Lung (tissue), 12 donors: ENCODE measurements around the gene LACRT. TPM values are rescaled to one million over a fixed set of nuclear protein-coding genes. Genes with fewer than 3 reads are reported as not detected.

Experiments
- ATAC-seq: fragments of 200-7000 bp; cut with Tn5 transposase; one replicate; pipeline ENCODE4 v1.9.1; 2020; ENCODE audit warnings: moderate number of reproducible peaks; ENCODE audit not compliant: insufficient read depth, low FRiP score
- DNase-seq, 3 donors: peaks; one replicate each; pipeline ENCODE4 v3.0.0-alpha.2; 2013 to 2017
- H3K27ac ChIP-seq, 2 donors: one replicate each; pipeline ENCODE4 v1.5.1; 2013; ENCODE audit warnings: mild to moderate bottlenecking in 2 of 2, moderate library complexity in 2 of 2, control low read depth in 1 of 2, inconsistent platforms in 1 of 2, low read depth in 1 of 2, low read length in 1 of 2
- H3K27me3 ChIP-seq, 3 donors: one replicate each; pipeline ENCODE4 v1.5.1; 2013; ENCODE audit warnings: low read length in 2 of 3; ENCODE audit not compliant: control insufficient read depth in 3 of 3, insufficient read depth in 3 of 3
- H3K36me3 ChIP-seq, 4 donors: one replicate each; pipeline ENCODE4 v1.5.1; 2013; ENCODE audit warnings: low read length in 4 of 4, mild to moderate bottlenecking in 1 of 4, moderate library complexity in 1 of 4; ENCODE audit not compliant: control insufficient read depth in 4 of 4, insufficient read depth in 4 of 4
- H3K4me1 ChIP-seq, 5 donors: one replicate each; pipeline ENCODE4 v1.5.1; 2013; ENCODE audit warnings: low read length in 5 of 5, mild to moderate bottlenecking in 2 of 5, moderate library complexity in 1 of 5; ENCODE audit not compliant: control insufficient read depth in 5 of 5, insufficient read depth in 5 of 5
- H3K4me3 ChIP-seq: one replicate; pipeline ENCODE4 v1.5.1; 2013; ENCODE audit warnings: mild to moderate bottlenecking, control low read depth, moderate library complexity
- H3K9ac ChIP-seq, 2 donors: one replicate each; pipeline ENCODE4 v1.5.1; 2013; ENCODE audit warnings: low read length in 2 of 2, control low read depth in 1 of 2; ENCODE audit not compliant: insufficient read depth in 1 of 2
- H3K9me3 ChIP-seq, 4 donors: one replicate each; pipeline ENCODE4 v1.5.1; 2013; ENCODE audit warnings: low read length in 3 of 4, mild to moderate bottlenecking in 1 of 4, moderate library complexity in 1 of 4; ENCODE audit not compliant: control insufficient read depth in 4 of 4, insufficient read depth in 3 of 4
- CTCF ChIP-seq: IDR thresholded peaks from 2 replicates; pipeline ENCODE4 v1.5.1; 2012; ENCODE audit warnings: mild to moderate bottlenecking; ENCODE audit errors: control extremely low read depth, extremely low read depth
- WGBS, 2 donors: extraction: QIAGEN DNeasy Blood & Tissue Kit; methylation state at CpG; one replicate each; pipeline ENCODE4 v1.1.7; 2013; 5-methylcytosine and 5-hydroxymethylcytosine counted together
- polyA plus RNA-seq, 2 donors: library from polyadenylated mRNA; stranded (reverse); fragments of 200-250 nt; gene quantifications; one replicate each; pipeline ENCODE4 v1.2.1, GENCODE V29; 2013
- total RNA-seq, 2 donors: library from RNA; depleted of rRNA in 1 of 2; stranded (reverse); fragments of >200 nt in 1 of 2; gene quantifications; one replicate each; pipeline ENCODE4 v1.2.1, GENCODE V29; 2014 to 2021
- donor health status: control.
- donor health status: control.
- donor health status: Bipolar disorder and iron deficiency.
- donor health status: healthy.
- donor health status: DM: yes; HTN: yes; CAD: no.

The LACRT gene
- total and polyA plus RNA-seq, 4 donors = not detected

DNA sequence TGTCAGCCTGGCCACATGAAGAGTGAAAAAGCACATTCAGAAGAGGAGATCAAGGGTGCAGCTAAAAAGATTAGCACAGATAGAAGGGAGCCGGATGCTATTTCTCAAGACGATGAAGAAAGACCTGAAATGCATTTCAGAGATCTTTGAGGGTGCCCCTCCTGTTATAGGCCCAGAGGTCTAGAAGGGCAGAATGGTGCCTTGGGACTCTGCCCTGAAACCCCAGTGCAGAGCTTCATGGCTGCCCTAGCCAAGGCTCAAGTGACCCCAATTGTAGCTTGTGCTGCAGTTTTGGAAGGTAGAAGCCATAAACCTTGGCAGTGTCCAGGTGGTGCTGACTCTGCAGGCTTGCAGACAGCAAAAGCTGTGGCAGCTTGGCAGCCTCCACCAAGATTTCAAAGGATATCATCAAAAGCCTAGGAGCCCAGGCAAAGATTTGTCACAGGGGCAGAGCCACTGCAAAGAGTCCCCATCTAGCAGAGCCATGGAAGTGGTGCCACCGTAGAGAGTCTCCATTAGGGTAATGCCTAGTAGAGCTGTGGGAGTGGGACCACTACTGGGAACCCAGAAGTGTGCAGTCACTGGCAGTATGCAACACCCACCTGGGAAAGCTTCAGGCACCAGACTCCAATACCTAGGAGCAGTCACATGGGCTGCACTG, 6.4 kb downstream of the LACRT start:
- Histone ChIP-seq H3K27me3 (no peaks in the 10 kb centered on the region), H3K9me3 (peaks cover 0 to 10% (median 0%) of the 10 kb centered on the region in 4 donors), H3K27ac (no peak overlapping the region), H3K36me3 (no peaks in the 10 kb centered on the region), H3K4me1 (no peaks in the 10 kb centered on the region), H3K9ac (no peak overlapping the region), H3K4me3 (no peak overlapping the region)
- TF ChIP-seq CTCF = no peak
- no peak for ATAC-seq
- WGBS, 2 donors = 95 to 100% methylated on average over 3 of the region's 3 CpGs
- DNase-seq = no peak

DNA sequence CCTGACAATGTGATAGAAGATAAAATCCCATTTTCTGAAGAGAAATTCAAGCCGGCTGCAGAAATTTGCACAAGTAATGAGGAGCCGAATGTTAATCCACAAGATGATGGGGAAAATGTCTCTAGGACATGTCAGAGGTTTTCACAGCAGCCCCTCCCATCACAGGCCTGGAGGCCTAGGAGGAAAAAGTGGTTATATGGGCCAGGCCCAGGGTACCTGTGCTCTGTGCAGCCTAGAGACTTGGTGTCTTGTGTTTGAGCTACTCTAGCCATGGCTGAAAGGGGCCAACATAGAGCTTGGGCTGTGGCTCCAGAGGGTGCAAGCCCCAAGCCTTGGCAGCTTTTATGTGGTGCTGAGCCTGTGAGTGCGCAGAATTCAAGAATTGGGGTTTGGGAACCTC, 7.4 kb downstream of the LACRT start:
- H3K27me3 ChIP-seq = no peaks in the 10 kb centered on the region

GRCh38 chr12:54625598-54625997, 9.1 kb downstream of the LACRT start:
- H3K27me3 ChIP-seq = no peaks in the 10 kb centered on the region
- TF ChIP-seq CTCF = no peak

More for the DNA sequence above, 7.4 kb downstream of the LACRT start:
- 94 to 99% methylated on average over 3 of the region's 3 CpGs for WGBS, 2 donors
- Histone ChIP-seq H3K9ac (no peak overlapping the region), H3K36me3 (no peaks in the 10 kb centered on the region), H3K4me3 (no peak overlapping the region), H3K27ac (no peak overlapping the region), H3K9me3 (peaks cover 0 to 10% (median 0%) of the 10 kb centered on the region in 4 donors), H3K4me1 (no peaks in the 10 kb centered on the region)
- DNase-seq (no peak), ATAC-seq (no peak)
- TF ChIP-seq CTCF = no peak

More at GRCh38 chr12:54625598-54625997, 9.1 kb downstream of the LACRT start:
- Histone ChIP-seq H3K9ac (no peak overlapping the region), H3K4me3 (no peak overlapping the region), H3K27ac (no peak overlapping the region), H3K36me3 (no peaks in the 10 kb centered on the region), H3K9me3 (peaks cover 0 to 10% (median 0%) of the 10 kb centered on the region in 4 donors), H3K4me1 (no peaks in the 10 kb centered on the region)
- ATAC-seq = no peak
- DNase-seq = no peak
